ENCODE measurements around the gene MLH1.
"Not testable (repeated sequence)": the region's sequence is repeated elsewhere in the genome, so short reads cannot be mapped to it uniquely, and the experiment has no call there.

MLH1 gene

GRCh38 chr3:36993326-36994283 lies at the start of gene MLH1:
Gene MLH1, plus strand, starts transcription at chr3:36993518. Its CDS starts 30 bp downstream, at chr3:36993548.
- DNase-seq: no peak

DNA sequence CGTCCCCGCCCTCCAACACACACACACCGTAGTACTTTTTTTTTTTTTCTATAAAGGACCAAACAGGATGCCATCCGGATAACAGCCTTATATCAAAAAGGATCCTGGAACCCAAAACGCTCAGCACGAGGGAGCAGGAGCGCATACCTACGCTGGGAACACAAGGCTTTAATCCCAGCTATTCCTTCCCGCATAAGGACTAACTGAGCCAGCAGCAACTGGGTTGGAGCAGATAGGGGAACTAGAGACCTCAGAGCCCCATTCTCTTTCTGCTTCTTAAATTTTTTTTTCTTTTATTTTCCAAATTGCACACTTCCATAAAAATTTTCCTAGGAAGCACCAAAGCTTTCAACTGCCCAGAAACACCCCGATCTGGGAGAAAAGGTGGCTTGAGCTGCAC lies 49.7 kb upstream of the MLH1 start:
- no peak for DNase-seq

DNA sequence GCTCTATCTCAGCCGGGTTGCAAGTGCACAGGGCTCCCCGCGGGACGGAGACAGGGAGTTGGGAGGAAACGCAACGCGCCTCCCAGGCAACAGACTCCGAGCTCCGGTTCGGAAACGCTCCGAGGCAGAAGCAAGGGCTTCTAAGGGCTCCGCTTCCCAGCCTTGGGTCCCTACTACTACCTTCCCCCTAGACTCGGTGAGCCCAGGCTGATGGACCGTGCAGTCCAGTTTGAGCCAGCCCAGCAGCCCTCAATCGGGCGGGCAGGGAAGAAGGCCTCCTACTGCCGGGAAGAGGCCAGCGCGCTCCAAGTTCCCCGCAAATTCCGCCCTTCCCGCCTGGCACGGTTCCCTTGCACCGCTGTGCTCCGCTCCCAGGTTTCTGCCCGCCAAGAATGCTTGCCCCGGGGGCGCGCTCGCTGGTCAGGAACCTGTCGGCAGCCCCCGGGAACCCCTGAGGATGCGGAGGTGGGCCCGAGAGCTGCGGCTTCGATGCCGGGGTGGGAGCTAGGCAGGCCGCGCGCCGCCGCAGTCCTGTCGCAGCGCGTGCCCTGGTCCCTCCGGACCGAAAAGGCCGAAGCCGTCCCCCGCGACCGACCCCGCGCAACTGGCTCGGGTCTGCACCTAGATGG lies 49.2 kb upstream of the MLH1 start:
- DNase-seq: peak; percentile 17 to 57

GRCh38 chr3:36944641-36945270 lies 48.6 kb upstream of the MLH1 start, which contains the start of gene TRANK1:
Gene TRANK1, minus strand, starts transcription at chr3:36945054. Its CDS starts 245 bp downstream, at chr3:36944809.
- peak; percentile 0 to 43 for DNase-seq

DNA sequence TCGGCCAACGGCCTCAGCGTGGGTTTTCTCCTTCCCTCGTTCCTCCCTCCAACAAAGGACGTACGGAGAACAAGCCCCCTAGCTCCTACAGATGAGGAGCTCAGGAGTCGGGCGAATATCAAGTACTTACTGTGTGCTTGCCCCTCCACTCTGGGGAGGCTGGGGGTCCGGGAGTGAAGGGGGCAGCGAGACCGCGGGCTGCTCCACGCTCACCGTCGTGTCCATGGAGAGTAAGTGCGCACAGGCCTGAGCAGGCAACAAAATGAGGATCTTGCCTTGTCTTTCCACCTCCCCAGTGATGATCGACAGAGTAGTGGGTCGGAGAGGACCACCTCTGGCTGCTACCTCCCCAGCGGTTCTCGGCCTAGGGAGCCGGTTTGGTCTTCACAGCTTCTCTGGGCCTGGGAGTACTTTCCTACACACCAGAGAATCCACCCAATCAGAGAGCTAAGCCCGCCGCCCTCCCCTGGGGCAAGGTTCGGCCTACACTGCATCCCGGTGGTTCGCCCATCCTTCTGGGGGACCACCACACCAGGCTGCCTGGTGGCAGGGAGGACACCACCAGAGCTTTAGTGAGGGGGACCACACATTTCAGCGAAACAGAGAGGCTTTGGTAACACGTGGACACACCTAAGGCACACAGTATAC lies 47.9 kb upstream of the MLH1 start:
- no peak for DNase-seq

GRCh38 chr3:36947814-36948213 lies 45.5 kb upstream of the MLH1 start:
- not testable (repeated sequence) for DNase-seq

DNA sequence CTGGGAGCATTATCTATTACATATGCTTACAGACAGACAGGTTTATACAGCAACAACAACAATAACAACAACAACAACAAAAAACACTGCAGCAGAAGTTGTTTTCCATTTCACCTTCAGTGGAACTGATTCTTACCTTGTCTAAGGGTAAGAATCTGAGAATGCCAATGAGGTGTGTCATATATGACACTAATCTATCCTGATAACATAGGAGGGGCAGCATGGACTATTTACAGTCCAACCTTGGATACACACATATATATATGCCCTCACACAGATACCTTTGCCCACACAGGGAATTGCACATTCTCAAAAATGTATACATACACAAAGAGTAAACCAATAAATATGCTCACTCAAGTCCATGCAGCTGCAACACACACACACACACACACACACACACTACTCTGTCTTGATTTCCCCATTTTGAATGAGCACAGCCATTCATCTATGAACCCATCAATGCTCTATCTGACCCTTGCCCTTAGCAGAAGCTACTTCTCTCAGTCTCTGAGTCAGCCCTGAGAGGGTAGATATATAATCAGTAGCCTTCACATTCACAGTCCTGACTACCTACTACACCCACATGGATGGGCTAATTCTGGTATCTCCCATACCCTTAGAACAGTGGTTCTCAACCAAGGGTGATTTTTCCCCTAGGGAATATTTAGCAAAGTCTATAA lies 38.7 kb upstream of the MLH1 start:
- no peak for DNase-seq

- no peak for DNase-seq
These were observed 37.2 kb upstream of the MLH1 start for GRCh38 chr3:36956155-36956554.

DNA sequence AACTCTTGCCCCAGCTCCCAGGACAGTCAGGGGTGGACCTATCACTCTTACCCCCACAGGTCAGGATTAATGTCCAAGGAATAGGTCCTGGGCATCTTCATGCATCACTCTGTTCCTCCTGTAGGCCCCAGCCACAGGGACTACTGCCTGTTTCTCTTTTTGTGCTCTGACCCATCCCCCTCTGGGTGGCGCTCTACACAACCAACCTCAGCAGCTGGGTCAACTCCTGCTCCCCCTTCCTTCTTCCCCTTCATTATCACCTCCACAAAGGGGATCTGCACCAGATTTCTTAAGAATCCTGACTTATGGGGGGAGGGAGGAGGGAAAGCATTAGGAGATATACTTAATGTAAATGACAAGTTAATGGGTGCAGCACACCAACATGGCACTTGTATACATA lies 36.3 kb upstream of the MLH1 start:
- no peak for DNase-seq

- DNase-seq: no peak
These were observed 35.2 kb upstream of the MLH1 start for GRCh38 chr3:36957862-36958686.

- DNase-seq: peak; percentile 72 to 87
These were observed 33.5 kb upstream of the MLH1 start for GRCh38 chr3:36959821-36960220.

- DNase-seq: no peak
These were observed 32.8 kb upstream of the MLH1 start for GRCh38 chr3:36960502-36960901.

GRCh38 chr3:36963008-36963407 lies 30.3 kb upstream of the MLH1 start:
- not testable (repeated sequence) for DNase-seq

- no peak for DNase-seq
These were observed 29.0 kb upstream of the MLH1 start for GRCh38 chr3:36964331-36964730.

GRCh38 chr3:36964817-36965216 lies 28.5 kb upstream of the MLH1 start:
- no peak for DNase-seq

DNA sequence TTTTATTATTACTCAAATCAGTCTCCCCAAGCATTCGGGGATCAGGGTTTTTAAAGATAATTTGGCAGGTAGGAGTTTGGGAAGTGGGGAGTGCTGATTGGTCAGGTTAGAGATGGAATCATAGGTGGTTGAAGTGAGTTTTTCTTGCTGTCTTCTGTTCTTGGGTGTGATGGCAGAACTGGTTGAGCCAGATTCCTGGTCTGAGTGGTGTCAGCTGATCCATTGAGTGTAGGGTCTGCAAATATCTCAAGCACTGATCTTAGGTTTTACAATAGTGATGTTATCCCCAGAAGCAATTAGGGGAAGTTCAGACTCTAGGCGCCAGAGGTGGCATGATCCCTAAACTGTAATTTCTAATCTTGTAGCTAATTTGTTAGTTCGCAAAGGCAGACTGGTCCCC lies 27.9 kb upstream of the MLH1 start:
- no peak for DNase-seq

DNA sequence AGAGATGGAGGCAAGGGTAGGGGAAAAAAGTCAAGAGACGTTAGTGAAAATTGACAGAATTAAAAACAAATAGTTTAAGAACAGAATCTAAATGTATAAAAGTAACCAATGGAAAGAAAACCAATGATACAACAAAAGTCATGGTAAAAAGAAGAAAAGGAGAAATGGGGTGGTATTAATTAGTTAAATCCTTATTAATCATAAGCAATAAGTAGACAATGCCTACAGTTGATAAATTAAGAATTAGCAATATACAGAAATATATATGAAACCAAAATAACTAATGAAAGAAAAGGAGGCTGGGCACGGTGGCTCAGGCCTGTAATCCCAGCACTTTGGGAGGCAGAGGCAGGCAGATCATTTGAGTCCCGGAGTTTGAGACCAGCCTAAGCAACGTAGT lies 24.2 kb upstream of the MLH1 start:
- DNase-seq: no peak

DNA sequence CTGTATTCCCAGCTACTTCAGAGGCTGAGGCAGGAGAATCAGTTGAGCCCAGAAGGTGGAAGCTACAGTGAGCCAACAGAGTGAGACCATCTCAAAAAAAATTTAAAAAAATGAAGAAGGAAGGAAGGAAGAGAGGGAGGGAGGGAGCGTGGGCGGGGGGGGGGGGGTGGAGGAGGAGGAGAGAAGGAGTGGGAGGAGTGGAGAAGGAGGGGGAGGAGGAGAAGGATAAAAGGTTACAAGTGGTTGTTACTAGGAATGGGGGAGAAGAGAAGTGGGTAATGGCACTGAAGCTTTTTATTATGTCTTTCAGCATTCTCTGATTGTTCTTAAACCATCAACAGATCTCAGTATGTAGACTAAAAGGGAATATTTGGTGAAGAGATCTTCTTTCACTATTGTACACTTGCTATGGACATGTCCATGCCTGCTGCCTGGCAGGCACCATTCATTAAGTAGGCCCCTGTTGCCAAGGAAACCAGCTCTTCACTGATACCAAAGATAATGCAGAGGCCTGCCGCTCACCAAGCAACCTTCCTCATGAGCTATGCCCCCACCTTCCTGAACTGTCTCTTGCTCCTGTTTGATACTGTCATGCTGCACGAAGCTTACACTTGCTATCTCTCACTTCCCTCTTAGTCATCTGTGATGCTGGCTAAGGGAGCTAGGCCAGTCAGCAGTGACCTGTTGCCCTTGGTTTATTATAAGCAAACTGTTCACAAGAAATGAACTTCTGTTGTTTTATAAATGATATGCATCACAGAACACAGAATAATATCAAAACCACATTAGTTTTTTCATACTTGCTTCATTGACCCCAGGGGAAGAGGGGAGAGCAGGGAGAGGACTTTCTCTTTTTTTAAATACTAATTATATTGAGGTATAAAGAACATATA lies 23.5 kb upstream of the MLH1 start:
- peak; percentile 64 to 87 for DNase-seq

- DNase-seq: no peak
These were observed 21.2 kb upstream of the MLH1 start for GRCh38 chr3:36972163-36972562.

- no peak for DNase-seq
These were observed 20.2 kb upstream of the MLH1 start for GRCh38 chr3:36973139-36973538.

Measured in NCI-H2081 (cell line).